B cell (primary cell): Measurements from ENCODE around the gene RALY. TPM values are rescaled to one million over a fixed set of nuclear protein-coding genes. Genes with fewer than 3 reads are reported as not detected.

Source experiments
- ATAC-seq: fragments of 200-7000 bp; cut with Tn5 transposase; one replicate; pipeline ENCODE4 v1.10.0; 2021; ENCODE audit warnings: low read depth, mild to moderate bottlenecking, moderate number of reproducible peaks, moderate library complexity
- CTCF ChIA-PET: fragments of 350-600 bp; sonication (Branson Sonifier 250); formaldehyde crosslinking; loops from one replicate; lab custom pipeline; 2021; ENCODE audit warnings: antibody characterized with exemption, inconsistent platforms; lab: Charles Lee
- POLR2A ChIA-PET: fragments of 350-600 bp; sonication (Branson Sonifier 250); formaldehyde crosslinking; loops from one replicate; lab custom pipeline; 2021; ENCODE audit warnings: antibody characterized with exemption; lab: Charles Lee
- DNase-seq: peaks from one replicate; pipeline ENCODE4 v3.0.0; 2013
- H2AFZ ChIP-seq: 2 replicates; pipeline ENCODE4 v1.6.1; 2012; ENCODE audit warnings: mild to moderate bottlenecking, low read depth, low read length; ENCODE audit not compliant: insufficient read depth, poor library complexity, severe bottlenecking
- H3K27ac ChIP-seq, 2 donors: 1 replicate in 1 of 2; 2 replicates in 1 of 2; pipeline ENCODE4 v1.5.1; 2012 to 2013; ENCODE audit warnings: low read length in 2 of 2, mild to moderate bottlenecking in 2 of 2, moderate library complexity in 1 of 2
- H3K27me3 ChIP-seq, 4 experiments: fragments of 200-600 bp in 1 of 4; sonication (generic) in 1 of 4; replicated peaks in 1 of 4; 1 replicate in 2 of 4; 2 replicates in 2 of 4; pipeline versions ENCODE4 v1.6.1 to v1.7.0; 2013 to 2016; ENCODE audit warnings: low read length in 3 of 4, mild to moderate bottlenecking in 2 of 4, mixed read lengths in 1 of 4, moderate library complexity in 1 of 4; ENCODE audit not compliant: insufficient read depth in 4 of 4, control insufficient read depth in 3 of 4; ENCODE audit errors: control extremely low read depth in 1 of 4
- H3K36me3 ChIP-seq, 2 experiments: replicated peaks in 1 of 2; 1 replicate in 1 of 2; 2 replicates in 1 of 2; pipeline versions ENCODE4 v1.6.1 to v1.7.1; 2013; ENCODE audit warnings: low read length in 1 of 2; ENCODE audit not compliant: insufficient read depth in 2 of 2, control insufficient read depth in 1 of 2; ENCODE audit errors: control extremely low read depth in 1 of 2, extremely low read depth in 1 of 2
- H3K4me1 ChIP-seq, 2 donors: fragments of 200-600 bp in 1 of 2; sonication (generic) in 1 of 2; 1 replicate in 1 of 2; 2 replicates in 1 of 2; pipeline versions ENCODE4 v1.5.1 to v1.6.1; 2013 to 2017; ENCODE audit warnings: low read length in 2 of 2; ENCODE audit not compliant: control insufficient read depth in 2 of 2, insufficient read depth in 2 of 2
- H3K4me2 ChIP-seq: replicated peaks from 2 replicates; pipeline ENCODE3; 2012; ENCODE audit warnings: mild to moderate bottlenecking, low read depth, low read length; ENCODE audit not compliant: poor library complexity, severe bottlenecking
- H3K4me3 ChIP-seq, 5 experiments: fragments of 200-600 bp in 1 of 5; sonication (generic) in 1 of 5; 1 replicate in 3 of 5; 2 replicates in 2 of 5; pipeline versions ENCODE4 v1.5.1 to v1.7.0; 2011 to 2016; ENCODE audit warnings: low read length in 4 of 5, mild to moderate bottlenecking in 4 of 5, low read depth in 2 of 5, control low read depth in 1 of 5, moderate library complexity in 1 of 5; ENCODE audit not compliant: insufficient read depth in 1 of 5; ENCODE audit errors: control extremely low read depth in 1 of 5, extremely low read depth in 1 of 5
- H3K79me2 ChIP-seq: fragments of 200-600 bp; sonication (generic); one replicate; pipeline ENCODE4 v1.6.0; 2016; ENCODE audit warnings: low read length; ENCODE audit not compliant: control insufficient read depth, insufficient read depth
- H3K9ac ChIP-seq: fragments of 200-600 bp; sonication (generic); 2 replicates; pipeline ENCODE4 v1.6.1; 2017; ENCODE audit warnings: mild to moderate bottlenecking, low read length, moderate library complexity
- H3K9me3 ChIP-seq, 3 donors: one replicate each; pipeline versions ENCODE4 v1.6.1 to v1.7.1; 2013; ENCODE audit warnings: low read length in 2 of 3; ENCODE audit not compliant: control insufficient read depth in 2 of 3, insufficient read depth in 1 of 3; ENCODE audit errors: control extremely low read depth in 1 of 3
- H4K20me1 ChIP-seq: 2 replicates; pipeline ENCODE4 v1.6.0; 2012; ENCODE audit warnings: mild to moderate bottlenecking, low read length; ENCODE audit not compliant: insufficient read depth, control insufficient read depth, poor library complexity, severe bottlenecking
- H3K27ac Mint-ChIP-seq: one replicate; pipeline ENCODE4 v1.8.0; 2021; ENCODE audit warnings: mixed read lengths
- H3K27me3 Mint-ChIP-seq: one replicate; pipeline ENCODE4 v1.8.0; 2021; ENCODE audit warnings: mixed read lengths
- H3K4me1 Mint-ChIP-seq: one replicate; pipeline ENCODE4 v1.8.0; 2021; ENCODE audit warnings: mixed read lengths
- H3K4me3 Mint-ChIP-seq: one replicate; pipeline ENCODE4 v1.8.0; 2021; ENCODE audit warnings: mixed read lengths
- H3K9me3 Mint-ChIP-seq: one replicate; pipeline ENCODE4 v1.8.0; 2022; ENCODE audit warnings: mixed read lengths; ENCODE audit not compliant: insufficient read depth
- EZH2 ChIP-seq: IDR thresholded peaks from 2 replicates; pipeline ENCODE4 v1.6.1; 2012; ENCODE audit warnings: borderline replicate concordance, low read depth, mild to moderate bottlenecking, moderate library complexity, low read length; ENCODE audit not compliant: insufficient read depth, poor library complexity, severe bottlenecking
- WGBS: methylation state at CpG from one replicate; pipeline ENCODE4 v1.1.5; 2013; ENCODE audit warnings: missing lambda C conversion rate; ENCODE audit not compliant: insufficient coverage; 5-methylcytosine and 5-hydroxymethylcytosine counted together
- intact Hi-C: fragments of 100-400 bp; cut with micrococcal nuclease; formaldehyde crosslinking; loops from one replicate; pipeline ENCODE4 v1.10.0; 2022
- polyA plus RNA-seq: library from polyadenylated mRNA; depleted of rRNA; stranded (reverse); fragments of >200 nt; gene quantifications from 2 replicates; pipeline ENCODE4 v1.2.3, GENCODE V29; 2012
- total RNA-seq, 2 donors: library from RNA; stranded (reverse); fragments of 120-200 nt in 1 of 2; gene quantifications; 1 replicate in 1 of 2; 2 replicates in 1 of 2; pipeline versions ENCODE4 v1.2.3 to v1.2.4, GENCODE V29; 2013 to 2022
- TF ChIP-seq, protein P1 (sequence below): fragments of 200-600 bp; IDR thresholded peaks from one replicate; pipeline ENCODE4 v1.8.0; 2022; ENCODE audit warnings: antibody characterized with exemption, mild to moderate bottlenecking

RALY gene
- total and polyA plus RNA-seq, 2 donors (not counting 1 experiment from before 2014, with no cell fraction given) = 89.8 to 94.4 TPM

DNA sequence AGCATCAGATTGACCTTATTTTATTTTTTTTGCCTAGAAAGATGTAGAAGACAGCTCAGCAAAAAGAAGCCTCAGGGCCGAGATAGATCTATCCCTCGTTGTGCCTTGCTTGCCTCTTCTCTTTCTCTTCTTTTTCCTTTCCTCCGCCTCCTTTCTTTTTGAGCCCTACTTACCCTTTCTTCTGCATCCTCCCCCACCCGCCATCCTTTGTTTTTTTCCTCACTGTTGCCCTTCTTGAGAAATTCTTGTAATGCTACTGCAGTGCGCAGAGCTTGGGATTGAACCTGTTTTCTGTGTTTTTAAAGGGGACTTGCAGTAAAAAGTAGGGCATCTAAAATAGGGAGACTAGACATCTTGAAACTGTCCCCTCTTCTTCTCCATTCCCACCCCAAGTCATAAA lies 18.6 kb downstream of the RALY start:
- Histone ChIP-seq H3K4me1 (peaks cover 52 to 53% of the 10 kb centered on the region in 2 donors), H4K20me1 (peaks cover 94% of the 10 kb centered on the region), H3K79me2 (peaks cover 96% of the 10 kb centered on the region), H3K36me3 (peaks cover 0 to 9% of the 10 kb centered on the region in 2 experiments), H2AFZ (no peak overlapping the region), H3K9ac (no peak overlapping the region), H3K4me3 (no peak overlapping the region), H3K27ac (no peak overlapping the region), H3K4me2 (no peak overlapping the region), H3K27me3 (no peaks in the 10 kb centered on the region), H3K9me3 (no peaks in the 10 kb centered on the region)
- no peak for DNase-seq
- Mint-ChIP-seq H3K27me3 (no peaks in the 10 kb centered on the region), H3K4me1 (peaks cover 85% of the 10 kb centered on the region), H3K4me3 (no peak overlapping the region), H3K9me3 (no peaks in the 10 kb centered on the region), H3K27ac (no peak overlapping the region)
- 100% methylated on average over 4 of the region's 5 CpGs for whole genome bisulfite sequencing
- intact Hi-C loops = no loop called here
- no peak for TF ChIP-seq EZH2
- TF ChIP-seq, protein P1, sequence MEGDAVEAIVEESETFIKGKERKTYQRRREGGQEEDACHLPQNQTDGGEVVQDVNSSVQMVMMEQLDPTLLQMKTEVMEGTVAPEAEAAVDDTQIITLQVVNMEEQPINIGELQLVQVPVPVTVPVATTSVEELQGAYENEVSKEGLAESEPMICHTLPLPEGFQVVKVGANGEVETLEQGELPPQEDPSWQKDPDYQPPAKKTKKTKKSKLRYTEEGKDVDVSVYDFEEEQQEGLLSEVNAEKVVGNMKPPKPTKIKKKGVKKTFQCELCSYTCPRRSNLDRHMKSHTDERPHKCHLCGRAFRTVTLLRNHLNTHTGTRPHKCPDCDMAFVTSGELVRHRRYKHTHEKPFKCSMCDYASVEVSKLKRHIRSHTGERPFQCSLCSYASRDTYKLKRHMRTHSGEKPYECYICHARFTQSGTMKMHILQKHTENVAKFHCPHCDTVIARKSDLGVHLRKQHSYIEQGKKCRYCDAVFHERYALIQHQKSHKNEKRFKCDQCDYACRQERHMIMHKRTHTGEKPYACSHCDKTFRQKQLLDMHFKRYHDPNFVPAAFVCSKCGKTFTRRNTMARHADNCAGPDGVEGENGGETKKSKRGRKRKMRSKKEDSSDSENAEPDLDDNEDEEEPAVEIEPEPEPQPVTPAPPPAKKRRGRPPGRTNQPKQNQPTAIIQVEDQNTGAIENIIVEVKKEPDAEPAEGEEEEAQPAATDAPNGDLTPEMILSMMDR = no peak
- POLR2A ChIA-PET = no interaction called here
- CTCF ChIA-PET = interaction anchor here (0.8 to 2.4 kb wide), 2 partner anchors 56 to 95 kb away, joined by 3 to 9 read pairs; no protein-coding TSS in a partner anchor
- ATAC-seq = no peak

DNA sequence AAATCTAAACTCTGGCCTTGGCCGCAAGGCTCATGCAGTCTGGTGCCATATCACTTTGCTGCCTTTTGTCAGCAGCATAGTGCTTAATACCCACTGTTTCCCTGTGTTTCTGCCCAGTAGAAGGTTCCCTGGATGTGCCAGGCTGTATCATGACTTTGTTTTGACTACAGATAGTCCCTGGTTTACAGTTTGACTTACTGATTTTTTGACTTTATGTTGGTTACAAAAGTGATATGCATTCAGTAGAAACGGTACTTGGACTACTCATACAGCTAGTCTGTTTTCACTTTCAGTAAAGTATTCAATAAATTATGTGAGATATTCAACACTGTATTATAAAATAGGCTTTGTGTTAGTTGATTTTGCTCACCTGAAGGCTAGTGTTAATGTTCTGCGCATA lies 19.0 kb downstream of the RALY start:
- intact Hi-C loops = no loop called here
- Mint-ChIP-seq H3K9me3 (no peaks in the 10 kb centered on the region), H3K4me3 (no peak overlapping the region), H3K4me1 (peaks cover 88% of the 10 kb centered on the region), H3K27ac (no peak overlapping the region), H3K27me3 (no peaks in the 10 kb centered on the region)
- Histone ChIP-seq H3K4me2 (no peak overlapping the region), H4K20me1 (peaks cover 95% of the 10 kb centered on the region), H3K9me3 (no peaks in the 10 kb centered on the region), H2AFZ (no peak overlapping the region), H3K27ac (no peak overlapping the region), H3K4me1 (peaks cover 55 to 57% of the 10 kb centered on the region in 2 donors), H3K9ac (no peak overlapping the region), H3K36me3 (peaks cover 0 to 9% of the 10 kb centered on the region in 2 experiments), H3K27me3 (no peaks in the 10 kb centered on the region), H3K4me3 (no peak overlapping the region), H3K79me2 (peaks cover 97% of the 10 kb centered on the region)
- WGBS = 100% methylated on average over 1 of the region's 3 CpGs
- POLR2A ChIA-PET = no interaction called here
- ATAC-seq (no peak), DNase-seq (no peak)
- TF ChIP-seq EZH2 = no peak
- TF ChIP-seq, protein P1 = no peak
- CTCF ChIA-PET = interaction anchor here (1.3 kb wide), 1 partner anchor 18 kb away, joined by 7 read pairs; no protein-coding TSS in a partner anchor
